GM23248 (cell line): ENCODE results near the gene TGFB3.

ENCODE experiments used
- EZH2 ChIP-seq: fragments of 200-600 bp; sonication (generic); IDR thresholded peaks from 2 replicates; pipeline ENCODE4 v1.6.1; 2018; ENCODE audit warnings: antibody characterized with exemption, mild to moderate bottlenecking; ENCODE audit not compliant: insufficient read depth, poor library complexity, severe bottlenecking
- EZH2phosphoT487 ChIP-seq: fragments of 200-600 bp; sonication (generic); IDR thresholded peaks from 2 replicates; pipeline ENCODE4 v1.6.1; 2018; ENCODE audit warnings: antibody characterized with exemption, moderate library complexity, mild to moderate bottlenecking, low read depth; ENCODE audit not compliant: insufficient read depth

DNA sequence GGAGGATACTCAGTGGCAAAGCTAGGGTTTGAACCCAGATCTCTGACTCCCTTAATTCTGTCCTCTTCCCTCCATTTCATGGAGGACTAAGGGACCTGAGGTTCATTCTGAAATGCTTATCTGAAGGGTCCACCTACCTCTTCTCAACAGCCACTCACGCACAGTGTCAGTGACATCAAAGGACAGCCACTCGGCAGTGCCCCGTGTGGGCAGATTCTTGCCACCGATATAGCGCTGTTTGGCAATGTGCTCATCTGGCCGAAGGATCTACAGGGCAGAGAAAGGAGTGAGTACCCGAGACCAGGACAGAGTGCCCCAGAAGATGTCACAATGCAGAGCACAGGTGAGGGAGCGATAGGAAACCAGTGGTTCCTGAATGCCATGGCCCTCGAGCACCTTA lies 10.8 kb downstream of the TGFB3 start:
- TF ChIP-seq EZH2 (no peak), EZH2phosphoT487 (no peak)
